Suprapubic skin (tissue), 4 donors: ENCODE data around the gene RNF26. TPM values are rescaled to one million over a fixed set of nuclear protein-coding genes. Genes with fewer than 3 reads are reported as not detected.
A peak's percentile ranks its signal among the peaks of the same experiment; 100 is the strongest.

Experiments used
- DNase-seq, 2 donors: peaks; one replicate each; pipeline ENCODE4 v3.0.0-alpha.2; 2019; ENCODE audit warnings: low spot score in 2 of 2
- H3K27ac ChIP-seq: fragments of 200-600 bp; sonication (generic); one replicate; pipeline ENCODE4 v1.5.1; 2019
- H3K27me3 ChIP-seq: fragments of 200-600 bp; sonication (generic); one replicate; pipeline ENCODE4 v1.5.1; 2019
- H3K36me3 ChIP-seq: fragments of 200-600 bp; sonication (generic); one replicate; pipeline ENCODE4 v1.5.1; 2019
- H3K4me1 ChIP-seq: fragments of 200-600 bp; sonication (generic); one replicate; pipeline ENCODE4 v1.5.1; 2019
- H3K4me3 ChIP-seq: fragments of 200-600 bp; sonication (generic); one replicate; pipeline ENCODE4 v1.5.1; 2019; ENCODE audit warnings: mild to moderate bottlenecking
- H3K9me3 ChIP-seq: fragments of 200-600 bp; sonication (generic); one replicate; pipeline ENCODE4 v1.5.1; 2019
- CTCF ChIP-seq, 2 donors: fragments of 200-600 bp in 1 of 2; fragments of 450-650 bp in 1 of 2; sonication (generic) in 1 of 2; IDR thresholded peaks; one replicate each; pipeline ENCODE4 v1.5.1; 2016 to 2019; ENCODE audit warnings: antibody characterized with exemption in 2 of 2, mild to moderate bottlenecking in 1 of 2, moderate library complexity in 1 of 2
- EP300 ChIP-seq: sonication (generic); formaldehyde crosslinking; IDR thresholded peaks from one replicate; pipeline ENCODE4 v1.6.1; 2017; ENCODE audit warnings: antibody characterized with exemption
- POLR2A ChIP-seq, 2 donors: fragments of 450-650 bp; IDR thresholded peaks; one replicate each; pipeline ENCODE4 v1.6.1; 2017; ENCODE audit warnings: antibody characterized with exemption in 2 of 2, mild to moderate bottlenecking in 2 of 2, moderate library complexity in 2 of 2
- POLR2AphosphoS5 ChIP-seq, 3 donors: sonication (generic); formaldehyde crosslinking; IDR thresholded peaks; one replicate each; pipeline ENCODE4 v1.6.1; 2017; ENCODE audit warnings: antibody characterized with exemption in 3 of 3
- WGBS: methylation state at CpG from one replicate; pipeline ENCODE4 v1.1.5; 2018; 5-methylcytosine and 5-hydroxymethylcytosine counted together
- total RNA-seq, 4 donors: library from RNA; depleted of rRNA; stranded (reverse); fragments of >200 nt; gene quantifications; one replicate each; pipeline ENCODE4 v1.1.0, GENCODE V29; 2016

Gene RNF26
- total RNA-seq, 4 donors from 2014 or later, result 13.3 to 21.4 (median 15.4) TPM

GRCh38 chr11:119366690-119367620, 32.6 kb downstream of the RNF26 start:
- peaks cover 30% of the 10 kb centered on the region for H3K27me3 ChIP-seq
- no peaks in the 10 kb centered on the region for H3K9me3 ChIP-seq
- H3K4me3 ChIP-seq, result no peak overlapping the region
- H3K36me3 ChIP-seq, result no peaks in the 10 kb centered on the region
- 84% methylated on average over 11 of the region's 11 CpGs for WGBS
- no peak for TF ChIP-seq POLR2A (IDR thresholded peaks at IDR 0.05)
- TF ChIP-seq POLR2AphosphoS5 (IDR thresholded peaks at IDR 0.05), result no peak
- no peak for TF ChIP-seq CTCF (IDR thresholded peaks at IDR 0.05)
- no peak for TF ChIP-seq EP300
- no peak for DNase-seq
- peaks cover 74% of the 10 kb centered on the region for H3K4me1 ChIP-seq
- no peak overlapping the region for H3K27ac ChIP-seq

GRCh38 chr11:119367661-119368120, 33.4 kb downstream of the RNF26 start:
- Histone ChIP-seq H3K4me1 (peaks cover 69% of the 10 kb centered on the region), H3K27me3 (peaks cover 30% of the 10 kb centered on the region), H3K9me3 (no peaks in the 10 kb centered on the region), H3K4me3 (no peak overlapping the region), H3K36me3 (no peaks in the 10 kb centered on the region), H3K27ac (no peak overlapping the region)
- 67% methylated on average over 9 of the region's 9 CpGs for WGBS
- TF ChIP-seq POLR2AphosphoS5 (IDR thresholded peaks at IDR 0.05) (no peak), POLR2A (IDR thresholded peaks at IDR 0.05) (no peak)
- DNase-seq, result no peak

GRCh38 chr11:119368121-119369034, 34.1 kb downstream of the RNF26 start:
- peak in 1 of 2 donors; percentile 66 for DNase-seq
- H3K27me3 ChIP-seq, result peaks cover 30% of the 10 kb centered on the region
- H3K4me1 ChIP-seq, result peaks cover 64% of the 10 kb centered on the region
- H3K36me3 ChIP-seq, result no peaks in the 10 kb centered on the region
- WGBS, result 53% methylated on average over 17 of the region's 17 CpGs
- no peaks in the 10 kb centered on the region for H3K9me3 ChIP-seq
- H3K27ac ChIP-seq, result no peak overlapping the region
- H3K4me3 ChIP-seq, result no peak overlapping the region
- TF ChIP-seq CTCF (IDR thresholded peaks at IDR 0.05) (no peak), POLR2AphosphoS5 (IDR thresholded peaks at IDR 0.05) (no peak), POLR2A (IDR thresholded peaks at IDR 0.05) (no peak), EP300 (no peak)

- H3K4me1 ChIP-seq, result peaks cover 54% of the 10 kb centered on the region
- no peaks in the 10 kb centered on the region for H3K36me3 ChIP-seq
- no peak for DNase-seq
- TF ChIP-seq EP300, result no peak
- no peak for TF ChIP-seq POLR2AphosphoS5 (IDR thresholded peaks at IDR 0.05)
- no peak for TF ChIP-seq CTCF (IDR thresholded peaks at IDR 0.05)
- no peaks in the 10 kb centered on the region for H3K9me3 ChIP-seq
- H3K4me3 ChIP-seq, result no peak overlapping the region
- no peak overlapping the region for H3K27ac ChIP-seq
- H3K27me3 ChIP-seq, result peaks cover 21% of the 10 kb centered on the region
- 78% methylated on average over 13 of the region's 13 CpGs for WGBS
These were observed 35.0 kb downstream of the RNF26 start for GRCh38 chr11:119369132-119369925.

- Histone ChIP-seq H3K4me3 (no peak overlapping the region), H3K9me3 (no peaks in the 10 kb centered on the region), H3K4me1 (peaks cover 55% of the 10 kb centered on the region), H3K27me3 (peaks cover 10% of the 10 kb centered on the region), H3K36me3 (no peaks in the 10 kb centered on the region), H3K27ac (no peak overlapping the region)
- TF ChIP-seq CTCF (IDR thresholded peaks at IDR 0.05) (no peak), POLR2A (IDR thresholded peaks at IDR 0.05) (no peak), EP300 (no peak), POLR2AphosphoS5 (IDR thresholded peaks at IDR 0.05) (no peak)
- WGBS, result 72% methylated on average over 8 of the region's 8 CpGs
- peak in 1 of 2 donors; percentile 54 for DNase-seq
These were observed 36.2 kb downstream of the RNF26 start for GRCh38 chr11:119370486-119371046.
